COLO668 (cell line): ENCODE measurements around the gene CKS2.

Source experiments
- DNase-seq: peaks from one replicate; lab custom pipeline; 2025; ENCODE audit not compliant: unreplicated experiment; lab: John Stamatoyannopoulos, UW

The CKS2 gene

DNA sequence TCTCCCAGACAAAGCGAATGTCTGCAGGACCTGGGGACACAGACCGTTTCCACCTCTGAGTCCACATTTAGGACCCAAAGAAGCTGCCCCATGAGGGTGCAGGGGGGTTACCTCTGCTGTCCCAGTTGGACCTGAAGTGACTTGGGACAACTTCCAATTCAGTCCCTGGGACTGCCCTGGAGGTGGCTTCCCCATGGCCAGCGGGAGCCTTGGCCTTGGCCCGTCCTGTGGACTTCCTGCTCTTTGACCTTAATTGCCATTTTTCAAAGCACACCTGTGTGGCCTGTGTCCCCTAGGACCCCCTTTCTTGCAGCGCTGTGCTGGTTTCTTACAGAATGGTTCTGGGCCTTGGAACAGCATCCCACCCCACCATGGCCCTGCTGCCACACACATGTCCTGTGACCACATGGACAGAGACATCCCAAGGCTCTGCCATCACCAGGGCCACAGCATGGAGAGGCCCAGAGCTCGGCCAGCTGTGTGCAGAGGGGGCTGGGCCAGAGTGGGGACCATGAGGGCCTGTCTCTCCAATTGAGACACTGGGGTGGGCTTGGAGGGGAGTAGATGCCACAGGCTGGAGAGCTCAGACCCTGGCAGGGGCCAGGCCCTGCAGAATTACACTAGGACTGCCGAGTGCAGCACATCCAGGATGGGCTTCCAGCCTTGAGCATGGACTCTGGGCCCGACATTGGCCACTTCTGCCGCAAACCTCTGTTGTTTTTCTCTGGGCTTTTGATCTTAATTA lies 53.1 kb downstream of the CKS2 start:
- no peak for DNase-seq

DNA sequence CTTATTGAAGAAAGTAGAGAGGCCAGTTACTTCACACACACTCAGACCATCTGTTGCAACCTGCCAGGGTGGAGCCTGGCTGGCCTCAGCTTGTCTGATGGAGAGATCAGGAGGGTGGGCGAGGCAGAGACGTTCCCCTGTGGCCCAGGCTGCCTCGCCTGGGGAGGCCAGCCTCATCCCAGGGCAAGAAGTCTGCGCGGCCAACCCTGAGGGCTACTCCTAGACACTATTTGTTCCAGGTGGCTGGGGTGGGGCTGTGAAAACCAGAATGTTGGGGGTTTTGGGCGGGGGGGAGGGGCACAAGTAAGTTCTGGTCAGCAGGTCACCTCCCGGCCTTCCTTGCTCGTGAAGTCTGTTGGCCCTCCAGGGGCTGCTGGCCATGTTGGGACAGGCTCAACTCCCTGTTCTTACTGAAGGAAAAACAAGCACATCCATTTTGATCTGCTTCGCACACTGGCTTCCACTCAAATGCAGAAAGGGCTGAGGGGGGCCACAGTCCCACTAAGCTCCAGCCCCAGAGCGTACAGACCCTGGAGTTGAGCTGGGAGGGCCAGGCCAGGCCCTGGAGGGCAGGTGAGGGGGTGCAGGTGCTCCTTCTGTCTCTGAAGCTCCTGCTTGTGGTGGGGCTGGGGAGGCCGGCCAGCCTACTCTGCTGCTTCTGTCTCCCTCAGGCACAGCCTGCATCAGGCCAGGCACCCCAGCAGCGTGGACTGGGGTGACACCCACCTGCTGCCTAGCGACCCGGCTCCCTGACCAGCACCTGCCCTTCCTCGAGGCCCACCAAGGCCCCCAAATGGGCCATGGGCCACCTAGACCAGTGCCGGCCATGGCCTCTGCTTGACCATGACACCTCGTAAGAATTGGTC lies 53.9 kb downstream of the CKS2 start:
- no peak for DNase-seq

DNA sequence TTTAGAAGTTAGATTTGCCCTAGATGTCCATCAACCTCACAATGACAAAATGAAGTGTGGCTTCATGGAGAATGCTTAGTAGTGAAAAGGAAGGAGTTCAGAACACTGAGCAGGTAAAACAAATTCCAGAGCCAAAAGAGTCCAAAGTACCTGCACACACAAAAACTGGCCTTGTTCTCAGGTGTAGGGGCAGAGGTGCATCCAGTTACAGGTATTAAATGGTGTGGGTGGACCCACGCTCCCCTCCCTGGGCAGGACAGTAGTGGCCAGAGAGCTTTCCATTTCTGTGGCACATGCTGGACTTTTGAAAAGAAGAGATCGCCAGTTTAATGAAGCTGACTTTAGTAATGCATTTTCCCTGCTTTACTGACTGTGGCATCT lies 54.5 kb downstream of the CKS2 start:
- DNase-seq, result no peak
